ENCODE data around the gene CD200. TPM values are rescaled to one million over a fixed set of nuclear protein-coding genes. Genes with fewer than 3 reads are reported as not detected.

CD200 gene
- 1.1 TPM for total RNA-seq
- long read RNA-seq, partial matches to known transcripts, result 0 of 3 reads
- long read RNA-seq, other reads (novel, unspliced or antisense), result 0 of 3 reads

- Histone ChIP-seq H3K36me3 (no peaks in the 10 kb centered on the region), H3K9me3 (replicated peaks) (no peaks in the 10 kb centered on the region), H3K27ac (replicated peaks) (peak within 1 kb of the TSS; percentile 74), H3K27me3 (ENCODE audit: low read depth) (peaks cover 29% of the 10 kb centered on the region), H3K4me3 (peak within 1 kb of the TSS; percentile 63), H3K4me1 (peaks cover 13% of the 10 kb centered on the region)
- intact Hi-C loops (cut with micrococcal nuclease), result no loop called here
- no peak for TF ChIP-seq CTCF (IDR thresholded peaks at IDR 0.05; ENCODE audit: borderline replicate concordance)
- peak; percentile 37 for DNase-seq
These were observed at the start of gene CD200 for GRCh38 chr3:112333002-112333380. CD200 (plus strand) TSS chr3:112333156; CDS start chr3:112333213, 57 bp downstream.

DNA sequence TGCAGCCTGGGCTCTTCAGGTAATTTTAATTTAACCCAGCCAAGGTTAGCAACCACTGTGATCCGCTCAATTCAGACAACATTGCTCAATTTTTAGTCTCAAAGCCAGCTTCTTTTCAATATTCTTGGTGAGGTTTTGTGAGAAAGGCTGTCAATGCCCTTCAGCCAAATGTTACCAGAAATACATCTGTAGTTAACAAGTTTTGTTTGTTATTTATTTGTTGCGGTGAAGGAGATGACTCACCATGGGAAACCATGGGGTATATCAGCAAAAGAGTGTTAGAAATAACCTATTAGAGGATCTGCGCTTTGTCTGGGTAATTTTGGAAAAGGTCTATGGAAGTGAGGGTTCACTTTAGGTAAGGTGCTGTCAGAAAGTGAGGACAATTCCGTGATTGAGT, 43.9 kb upstream of the CD200 start:
- intact Hi-C loops (cut with micrococcal nuclease), result no loop called here
- peaks cover 7% of the 10 kb centered on the region for H3K4me1 ChIP-seq
- no peak for DNase-seq
- no peaks in the 10 kb centered on the region for H3K27me3 ChIP-seq (ENCODE audit: low read depth)
- TF ChIP-seq CTCF (IDR thresholded peaks at IDR 0.05; ENCODE audit: borderline replicate concordance), result no peak
- H3K36me3 ChIP-seq, result no peaks in the 10 kb centered on the region
- no peak overlapping the region for H3K27ac ChIP-seq (replicated peaks)
- no peak overlapping the region for H3K4me3 ChIP-seq
- no peaks in the 10 kb centered on the region for H3K9me3 ChIP-seq (replicated peaks)

DNA sequence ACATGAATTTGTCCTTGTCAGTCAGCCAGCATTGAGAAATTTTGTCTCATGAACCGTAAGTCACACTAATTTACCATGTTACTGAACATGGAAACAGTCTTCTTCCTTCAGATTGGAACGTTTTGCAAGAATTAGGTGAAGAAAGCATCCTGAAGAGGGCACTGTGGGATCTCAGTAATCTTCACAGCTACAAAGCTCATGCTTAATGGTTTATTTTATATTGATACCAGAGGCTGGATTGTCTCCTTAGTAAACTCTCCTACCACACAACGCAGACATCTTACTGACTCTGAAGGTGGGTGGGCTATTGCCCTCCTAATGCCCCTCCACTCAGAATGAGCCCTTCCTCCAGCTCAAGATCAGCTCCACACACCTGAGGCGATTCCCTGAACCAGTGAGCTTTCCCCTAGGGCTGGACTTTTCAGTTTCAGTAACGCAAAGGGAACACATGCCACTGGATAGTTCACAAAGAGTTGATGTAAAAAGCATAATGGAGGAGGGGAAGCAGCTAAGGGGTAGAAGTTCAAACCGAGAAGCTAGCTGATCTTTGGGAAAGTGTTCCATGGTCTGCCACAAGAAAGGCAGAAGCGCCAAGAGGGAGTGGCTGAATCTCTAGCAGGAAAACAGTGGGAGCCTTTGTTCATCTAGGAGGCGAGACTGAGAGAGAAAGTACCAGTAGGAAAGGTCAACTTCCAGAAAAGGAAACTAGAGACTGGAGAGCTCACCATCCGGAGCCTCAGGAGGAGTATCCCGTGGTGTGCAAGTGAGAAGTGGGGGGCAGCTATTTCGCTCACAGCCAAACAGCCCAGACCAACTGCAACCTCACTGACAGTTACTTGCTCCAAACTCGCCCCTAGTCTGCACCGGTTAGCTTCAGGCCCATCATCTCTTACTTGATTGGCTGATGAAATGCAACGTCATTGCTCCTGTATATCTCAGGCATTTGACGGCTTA, 39.3 kb upstream of the CD200 start, which contains the start of gene SLC9C1:
Gene SLC9C1, minus strand, starts transcription at position 849 of the 954 bp plus-strand sequence. CDS start 7,425 bp downstream, outside the sequence.
- peak within 1 kb of the TSS; percentile 68 for H3K4me3 ChIP-seq
- H3K4me1 ChIP-seq, result peaks cover 11% of the 10 kb centered on the region
- intact Hi-C loops (cut with micrococcal nuclease), result loop anchor here (10.0 kb wide), 2 partner anchors 179 to 231 kb away; no protein-coding TSS in a partner anchor
- no peak for DNase-seq
- TF ChIP-seq CTCF (IDR thresholded peaks at IDR 0.05; ENCODE audit: borderline replicate concordance), result peak; percentile 72
- no peaks in the 10 kb centered on the region for H3K9me3 ChIP-seq (replicated peaks)
- H3K27ac ChIP-seq (replicated peaks), result peak within 1 kb of the TSS; percentile 77
- no peaks in the 10 kb centered on the region for H3K27me3 ChIP-seq (ENCODE audit: low read depth)
- H3K36me3 ChIP-seq, result no peaks in the 10 kb centered on the region

DNA sequence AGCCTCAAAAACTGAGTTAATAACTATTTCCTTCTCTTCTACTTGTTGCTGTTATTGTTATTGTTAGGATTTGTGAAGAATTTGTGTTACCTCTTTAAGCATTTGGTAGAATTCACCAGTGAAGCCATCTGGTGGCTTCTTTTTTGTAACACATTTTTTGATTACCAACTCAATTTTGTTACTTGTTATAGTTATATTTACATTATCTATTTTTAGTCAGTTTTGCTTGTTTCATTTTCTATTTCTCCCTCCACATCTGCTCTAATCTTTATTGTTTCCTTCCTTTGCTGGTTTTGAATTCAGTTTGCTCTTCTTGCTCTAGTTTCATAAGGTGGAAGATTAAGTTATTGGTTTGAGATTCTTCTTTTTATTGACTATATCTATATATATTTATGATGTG, 35.2 kb upstream of the CD200 start:
- DNase-seq, result no peak
- H3K4me1 ChIP-seq, result peaks cover 12% of the 10 kb centered on the region
- H3K9me3 ChIP-seq (replicated peaks), result peaks cover 5% of the 10 kb centered on the region
- no peaks in the 10 kb centered on the region for H3K36me3 ChIP-seq
- intact Hi-C loops (cut with micrococcal nuclease), result loop anchor here (10.0 kb wide), 2 partner anchors 183 to 227 kb away; no protein-coding TSS in a partner anchor
- H3K4me3 ChIP-seq, result no peak overlapping the region
- no peak for TF ChIP-seq CTCF (IDR thresholded peaks at IDR 0.05; ENCODE audit: borderline replicate concordance)
- H3K27me3 ChIP-seq (ENCODE audit: low read depth), result no peaks in the 10 kb centered on the region
- no peak overlapping the region for H3K27ac ChIP-seq (replicated peaks)

GRCh38 chr3:112298781-112299180, 34.2 kb upstream of the CD200 start:
- DNase-seq, result no peak
- no peaks in the 10 kb centered on the region for H3K36me3 ChIP-seq
- H3K9me3 ChIP-seq (replicated peaks), result peaks cover 5% of the 10 kb centered on the region
- H3K27me3 ChIP-seq (ENCODE audit: low read depth), result no peaks in the 10 kb centered on the region
- H3K4me3 ChIP-seq, result no peak overlapping the region
- TF ChIP-seq CTCF (IDR thresholded peaks at IDR 0.05; ENCODE audit: borderline replicate concordance), result no peak
- intact Hi-C loops (cut with micrococcal nuclease), result loop anchor here (10.0 kb wide), 2 partner anchors 184 to 226 kb away; no protein-coding TSS in a partner anchor
- H3K27ac ChIP-seq (replicated peaks), result no peak overlapping the region
- peaks cover 18% of the 10 kb centered on the region for H3K4me1 ChIP-seq
